Gastrocnemius medialis (tissue), 4 donors: ENCODE data around the gene GRM1.

ENCODE experiments used
- POLR2A ChIP-seq, 2 donors: fragments of 450-650 bp; IDR thresholded peaks; one replicate each; pipeline ENCODE4 v1.6.1; 2017; ENCODE audit warnings: antibody characterized with exemption in 2 of 2, mild to moderate bottlenecking in 2 of 2, moderate library complexity in 2 of 2
- TF ChIP-seq, protein P1 (sequence below), 5 experiments: fragments of 450-650 bp in 3 of 5; fragments of 200-600 bp in 2 of 5; sonication (generic) in 2 of 5; IDR thresholded peaks in 4 of 5; conservative IDR thresholded peaks in 1 of 5; 1 replicate in 4 of 5; 2 replicates in 1 of 5; pipeline ENCODE4 v1.5.1; 2016 to 2019; ENCODE audit warnings: antibody characterized with exemption in 5 of 5, mild to moderate bottlenecking in 3 of 5, moderate library complexity in 3 of 5

DNA sequence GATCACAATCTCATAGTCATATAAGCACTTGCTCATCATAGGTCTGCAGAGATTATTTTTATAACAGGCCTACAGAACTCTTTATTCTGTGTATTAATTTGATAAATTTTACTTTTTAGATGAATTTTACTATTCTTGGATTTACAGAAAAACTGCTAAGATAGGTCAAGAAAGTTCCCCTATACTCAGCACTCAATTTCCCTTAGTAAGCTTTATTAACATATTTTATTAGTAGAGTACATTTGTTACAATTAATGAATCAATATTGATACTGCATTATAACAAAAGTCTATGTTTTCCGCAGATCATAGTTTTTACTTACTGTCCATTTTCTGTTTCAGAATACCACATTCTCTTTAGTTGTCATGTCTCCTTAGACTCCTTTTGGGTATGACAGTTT is 148.9 kb downstream of the GRM1 start:
- TF ChIP-seq, protein P1, sequence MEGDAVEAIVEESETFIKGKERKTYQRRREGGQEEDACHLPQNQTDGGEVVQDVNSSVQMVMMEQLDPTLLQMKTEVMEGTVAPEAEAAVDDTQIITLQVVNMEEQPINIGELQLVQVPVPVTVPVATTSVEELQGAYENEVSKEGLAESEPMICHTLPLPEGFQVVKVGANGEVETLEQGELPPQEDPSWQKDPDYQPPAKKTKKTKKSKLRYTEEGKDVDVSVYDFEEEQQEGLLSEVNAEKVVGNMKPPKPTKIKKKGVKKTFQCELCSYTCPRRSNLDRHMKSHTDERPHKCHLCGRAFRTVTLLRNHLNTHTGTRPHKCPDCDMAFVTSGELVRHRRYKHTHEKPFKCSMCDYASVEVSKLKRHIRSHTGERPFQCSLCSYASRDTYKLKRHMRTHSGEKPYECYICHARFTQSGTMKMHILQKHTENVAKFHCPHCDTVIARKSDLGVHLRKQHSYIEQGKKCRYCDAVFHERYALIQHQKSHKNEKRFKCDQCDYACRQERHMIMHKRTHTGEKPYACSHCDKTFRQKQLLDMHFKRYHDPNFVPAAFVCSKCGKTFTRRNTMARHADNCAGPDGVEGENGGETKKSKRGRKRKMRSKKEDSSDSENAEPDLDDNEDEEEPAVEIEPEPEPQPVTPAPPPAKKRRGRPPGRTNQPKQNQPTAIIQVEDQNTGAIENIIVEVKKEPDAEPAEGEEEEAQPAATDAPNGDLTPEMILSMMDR (IDR thresholded peaks at IDR 0.05 in 4 of 5, conservative IDR thresholded peaks at IDR 0.05 in 1 of 5) = no peak
- TF ChIP-seq POLR2A (IDR thresholded peaks at IDR 0.05) = no peak
